GM11168 (cell line): ENCODE data around the gene KRTAP5-1.
"Not testable (repeated sequence)": the region's sequence is repeated elsewhere in the genome, so short reads cannot be mapped to it uniquely, and the experiment has no call there.

ENCODE experiments used
- in situ Hi-C: fragments of 300-500 bp; cut with MboI; formaldehyde crosslinking; loops from one replicate; pipeline ENCODE4 v1.12.0; 2022; ENCODE audit warnings: low sequenced_read_pairs; ENCODE audit not compliant: unreplicated experiment

The KRTAP5-1 gene

GRCh38 chr11:1604181-1604580, 19.1 kb upstream of the KRTAP5-1 start:
- in situ Hi-C loops: no loop called here

- in situ Hi-C loops: no loop called here
Measured at GRCh38 chr11:1603629-1604028, 18.5 kb upstream of the KRTAP5-1 start.

- in situ Hi-C loops: not testable (repeated sequence)
Measured at GRCh38 chr11:1601663-1602062, 16.6 kb upstream of the KRTAP5-1 start.

GRCh38 chr11:1600626-1601025, 15.5 kb upstream of the KRTAP5-1 start:
- in situ Hi-C loops: no loop called here

- in situ Hi-C loops: no loop called here
Measured at GRCh38 chr11:1598816-1599215, 13.7 kb upstream of the KRTAP5-1 start.

- in situ Hi-C loops: not testable (repeated sequence)
Measured at GRCh38 chr11:1598406-1598805, 13.3 kb upstream of the KRTAP5-1 start.

GRCh38 chr11:1597994-1598380, 12.9 kb upstream of the KRTAP5-1 start, which contains the start of gene KRTAP5-2:
KRTAP5-2 (minus strand) TSS chr11:1598294; CDS start chr11:1598250, 44 bp downstream.
- in situ Hi-C loops: no loop called here

- in situ Hi-C loops: no loop called here
Measured at GRCh38 chr11:1597331-1597993, 12.4 kb upstream of the KRTAP5-1 start.

- in situ Hi-C loops: not testable (repeated sequence)
Measured at GRCh38 chr11:1596576-1597121, 11.6 kb upstream of the KRTAP5-1 start.

- in situ Hi-C loops: not testable (repeated sequence)
Measured at GRCh38 chr11:1595994-1596575, 11.0 kb upstream of the KRTAP5-1 start.

- in situ Hi-C loops: no loop called here
Measured at GRCh38 chr11:1592628-1593027, 7.5 kb upstream of the KRTAP5-1 start.

GRCh38 chr11:1589996-1590395, 4.9 kb upstream of the KRTAP5-1 start:
- in situ Hi-C loops: no loop called here

GRCh38 chr11:1589191-1589963, 4.3 kb upstream of the KRTAP5-1 start:
- in situ Hi-C loops: not testable (repeated sequence)

- in situ Hi-C loops: no loop called here
Measured at GRCh38 chr11:1586699-1587098, 1.6 kb upstream of the KRTAP5-1 start.

GRCh38 chr11:1582909-1583308, 2.2 kb downstream of the KRTAP5-1 start:
- in situ Hi-C loops: not testable (repeated sequence)

GRCh38 chr11:1581976-1582375, 3.1 kb downstream of the KRTAP5-1 start:
- in situ Hi-C loops: no loop called here

- in situ Hi-C loops: no loop called here
Measured at GRCh38 chr11:1576825-1577224, 8.3 kb downstream of the KRTAP5-1 start.

- in situ Hi-C loops: not testable (repeated sequence)
Measured at GRCh38 chr11:1575756-1576155, 9.3 kb downstream of the KRTAP5-1 start.

GRCh38 chr11:1574933-1575242, 10.2 kb downstream of the KRTAP5-1 start:
- in situ Hi-C loops: no loop called here

GRCh38 chr11:1574238-1574932, 10.7 kb downstream of the KRTAP5-1 start:
- in situ Hi-C loops: no loop called here

GRCh38 chr11:1573903-1574237, 11.2 kb downstream of the KRTAP5-1 start:
- in situ Hi-C loops: no loop called here
